ENCODE data around the gene GJC1. TPM values are rescaled to one million over a fixed set of nuclear protein-coding genes. Genes with fewer than 3 reads are reported as not detected.
A peak's percentile ranks its signal among the peaks of the same experiment; 100 is the strongest.

The GJC1 gene
- total RNA-seq, 1 donor from 2014 or later = 8.2 TPM

DNA sequence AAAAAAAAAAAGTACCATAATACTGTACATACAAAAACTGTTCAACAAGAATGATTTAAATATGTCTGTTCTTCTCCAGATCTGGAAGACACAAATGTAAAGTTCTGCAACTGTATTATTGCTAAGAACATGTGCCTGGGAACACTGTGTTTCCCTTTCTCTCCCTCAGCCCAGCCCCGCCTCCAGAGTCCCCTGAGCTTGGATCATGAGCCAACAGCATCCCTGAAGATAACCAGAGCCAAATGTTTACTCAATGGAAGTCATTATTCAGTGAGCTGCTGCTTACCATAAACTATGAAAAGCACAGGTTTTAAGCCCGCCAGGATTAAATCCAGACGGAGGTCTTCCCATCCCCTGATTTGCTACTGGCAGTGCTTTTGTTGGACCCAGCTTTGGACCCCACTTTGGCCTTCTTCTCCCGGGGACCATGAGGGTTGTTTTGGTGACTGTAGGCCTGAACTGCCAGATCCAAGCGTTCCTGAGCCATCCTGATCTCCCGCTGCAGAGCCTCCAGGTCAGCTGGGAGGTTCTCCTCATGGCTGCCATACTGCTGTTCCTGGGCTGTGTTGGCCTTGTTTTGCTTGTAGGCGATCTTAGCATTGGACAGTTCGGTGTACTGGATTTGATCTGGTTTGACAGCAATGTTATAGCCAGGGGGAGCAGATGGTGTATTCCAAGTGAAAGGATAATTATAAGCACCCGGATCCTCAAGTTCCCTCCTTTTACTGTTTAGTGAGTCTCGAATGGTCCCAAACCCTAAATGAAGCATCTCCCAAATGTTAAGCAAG is 25.6 kb downstream of the GJC1 start:
- DNase-seq (ENCODE audit: low read depth) = no peak

DNA sequence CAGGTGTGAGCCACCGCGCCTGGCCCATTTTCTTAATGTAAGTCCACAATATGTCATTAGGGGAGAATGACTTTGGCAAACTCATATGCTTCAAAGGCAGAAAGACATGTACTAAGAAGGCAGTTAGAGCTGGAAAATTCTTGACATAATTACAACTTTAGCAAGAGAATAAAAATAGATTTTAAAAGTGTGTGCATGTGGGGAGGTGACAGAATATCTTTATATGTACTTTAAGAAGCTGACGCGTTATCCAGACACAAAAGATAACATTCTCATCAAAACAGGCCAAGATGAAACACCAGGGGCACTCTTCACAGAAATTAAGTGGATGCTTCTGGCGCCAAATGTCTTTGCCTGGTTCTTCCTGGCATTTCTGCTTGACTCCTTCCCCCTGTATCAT is 28.2 kb downstream of the GJC1 start:
- no peak for DNase-seq (ENCODE audit: low read depth)

DNA sequence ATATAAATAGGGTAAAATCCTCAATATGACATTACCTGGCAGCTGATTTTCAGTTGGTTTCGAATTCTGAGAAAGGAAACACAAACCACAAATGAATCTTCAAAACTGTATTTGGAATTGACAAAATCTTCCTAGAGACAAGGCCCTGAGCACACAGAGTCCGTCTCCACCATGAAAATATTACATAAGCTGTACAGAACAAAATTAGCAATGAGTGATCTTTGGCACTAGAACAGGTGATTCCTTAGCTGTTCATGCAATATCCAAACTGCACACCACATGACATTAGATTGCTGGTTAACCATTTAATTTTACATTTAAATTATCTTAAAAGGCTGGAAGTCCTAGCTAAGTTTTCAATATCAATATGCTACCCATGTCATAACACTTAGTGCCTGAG is 31.7 kb downstream of the GJC1 start:
- DNase-seq (ENCODE audit: low read depth) = no peak

DNA sequence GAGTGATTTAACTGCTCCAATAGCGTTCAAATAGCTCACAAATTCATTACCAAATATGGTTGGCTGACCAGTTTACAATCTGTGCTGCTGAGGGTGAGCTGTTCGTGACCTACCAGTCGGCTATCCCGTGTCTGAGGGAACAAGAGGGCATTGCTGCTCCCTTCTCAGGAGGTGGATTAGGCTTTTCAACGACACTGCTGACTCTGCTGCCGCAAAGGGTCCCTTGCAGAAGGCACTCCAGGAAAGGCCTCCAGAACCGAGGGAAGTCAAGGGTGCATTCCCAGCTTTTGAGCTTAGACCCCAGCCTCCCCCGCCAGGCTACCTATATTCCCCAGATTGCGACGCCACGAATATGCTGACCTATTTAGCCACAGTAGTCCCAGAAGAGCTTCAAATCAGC is 32.3 kb downstream of the GJC1 start:
- no peak for DNase-seq (ENCODE audit: low read depth)

DNA sequence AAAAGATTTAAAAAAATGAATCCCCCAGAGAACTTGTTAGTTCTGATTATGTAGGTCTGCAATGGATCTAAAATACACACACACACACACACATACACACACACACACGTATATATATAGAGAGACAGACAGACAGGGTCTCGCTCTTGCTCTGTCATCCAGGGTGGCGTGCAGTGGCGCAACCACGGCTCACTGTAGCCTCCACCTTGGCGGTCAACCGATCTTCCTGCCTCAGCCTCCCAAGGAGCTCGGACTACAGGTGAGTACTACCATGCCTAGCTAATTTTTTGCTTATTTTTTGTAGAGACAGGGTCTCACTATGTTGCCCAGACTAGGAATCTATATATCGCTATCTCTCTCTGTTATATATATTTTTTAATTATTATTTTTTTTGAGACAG is 33.4 kb downstream of the GJC1 start:
- DNase-seq (ENCODE audit: low read depth) = no peak

DNA sequence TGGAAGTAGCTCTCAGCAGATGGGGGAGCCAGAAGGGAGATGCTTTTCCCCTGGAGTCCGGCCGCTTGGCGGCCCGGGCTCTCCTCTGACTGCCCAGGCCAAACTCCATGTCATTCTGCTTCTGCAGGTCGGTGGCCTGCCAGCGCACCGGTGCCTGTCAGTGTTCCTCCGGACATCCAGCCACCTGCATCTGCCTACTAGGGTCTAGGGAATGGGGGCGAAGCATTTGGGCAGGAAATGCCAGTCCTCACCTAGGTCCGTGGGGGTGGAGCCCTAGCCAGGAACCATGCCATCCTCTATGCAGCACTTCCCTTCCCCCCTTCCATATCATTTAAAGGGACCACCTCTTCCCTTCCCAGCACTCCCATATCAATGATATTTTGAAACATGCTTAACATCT is 34.2 kb downstream of the GJC1 start:
- no peak for DNase-seq (ENCODE audit: low read depth)

DNA sequence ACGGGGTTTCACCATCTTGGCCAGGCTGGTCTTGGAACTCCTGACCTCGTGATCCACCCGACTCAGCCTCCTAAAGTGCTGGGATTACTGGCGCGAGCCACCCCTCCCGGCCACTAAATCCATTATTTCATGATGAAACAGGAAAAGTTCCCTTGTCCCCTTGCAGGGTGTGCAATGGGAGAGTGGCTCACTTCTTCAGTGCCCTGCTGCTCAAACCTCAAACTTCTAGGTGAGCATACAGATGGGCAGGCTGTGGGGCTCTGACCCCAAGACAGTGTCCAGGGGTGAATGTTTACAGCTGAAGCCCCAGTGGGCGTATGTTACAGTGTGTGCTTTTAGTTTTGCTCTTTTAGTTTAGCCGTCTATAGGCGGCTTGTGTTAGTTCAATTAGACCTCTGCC is 34.7 kb downstream of the GJC1 start:
- DNase-seq (ENCODE audit: low read depth) = no peak

DNA sequence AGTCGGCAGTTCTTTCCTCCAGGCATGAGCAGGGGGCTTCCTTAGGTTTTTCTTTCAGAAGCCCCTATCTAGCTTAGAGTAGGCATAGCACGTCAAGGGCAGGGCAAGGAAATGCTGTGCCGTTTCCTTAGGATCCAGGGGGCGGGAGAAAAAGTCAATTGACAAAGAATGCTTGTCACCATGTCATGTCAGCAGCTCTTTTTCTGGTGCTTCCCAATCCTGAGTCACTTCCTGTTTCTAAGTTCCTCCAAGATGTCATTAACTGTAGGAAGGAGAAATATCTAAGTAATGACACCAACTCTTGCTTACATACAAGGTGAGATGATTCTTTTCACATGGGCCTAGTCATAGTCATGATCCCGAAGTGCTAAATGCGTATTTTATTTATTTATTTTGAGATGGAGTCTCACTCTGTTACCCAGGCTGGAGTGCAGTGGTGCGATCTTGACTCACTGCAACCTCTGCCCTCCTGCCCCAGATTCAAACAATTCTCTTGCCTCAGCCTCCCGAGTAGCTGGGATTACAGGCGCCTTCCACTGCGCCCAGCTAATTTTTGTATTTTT is 35.2 kb downstream of the GJC1 start:
- DNase-seq (ENCODE audit: low read depth) = peak; percentile 59

DNA sequence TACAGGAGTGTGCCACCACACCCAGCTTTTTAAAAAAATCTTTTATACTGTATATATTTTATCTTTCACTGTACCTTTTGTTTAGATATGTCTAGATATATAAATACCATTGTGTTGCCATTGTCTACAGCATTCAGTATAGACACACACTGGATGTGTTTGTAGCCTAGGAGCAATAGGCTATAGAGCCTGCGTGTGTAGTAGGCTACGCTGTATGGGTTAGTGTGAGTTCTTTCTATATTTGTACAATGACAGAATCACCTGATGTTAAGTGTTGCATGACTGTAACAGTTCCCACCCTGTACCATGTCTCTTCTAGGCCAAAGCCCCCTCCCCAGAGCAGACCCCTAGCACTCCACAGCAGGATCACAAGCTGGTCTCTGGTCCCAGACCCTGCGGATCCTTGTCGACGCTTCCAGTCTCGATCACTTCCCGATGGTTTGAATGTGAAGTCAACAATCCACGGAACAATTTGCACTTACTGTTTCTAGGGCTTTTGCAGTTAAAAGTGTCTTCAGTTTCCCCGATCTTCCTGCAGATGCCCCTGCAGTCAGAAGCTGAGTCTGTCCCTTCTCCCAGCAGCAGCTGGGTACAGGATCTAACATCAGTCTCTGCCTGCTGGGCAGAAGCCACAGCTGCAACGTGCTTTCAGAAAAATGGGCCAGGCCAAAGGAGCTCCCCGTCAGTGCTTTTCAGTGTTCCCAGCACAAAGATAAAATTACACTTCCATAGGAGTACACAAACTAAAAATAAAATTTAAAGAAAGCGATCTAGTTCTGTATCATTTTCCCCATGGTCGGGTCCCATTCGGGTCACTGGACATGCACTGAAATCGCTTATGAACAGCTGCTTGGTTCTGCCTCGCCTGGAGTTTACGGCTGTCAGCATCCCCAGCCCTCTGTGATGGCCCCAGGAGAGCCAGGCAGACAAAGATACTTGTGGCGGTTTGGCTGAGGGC is 35.9 kb downstream of the GJC1 start:
- DNase-seq (ENCODE audit: low read depth) = peak; percentile 71

DNA sequence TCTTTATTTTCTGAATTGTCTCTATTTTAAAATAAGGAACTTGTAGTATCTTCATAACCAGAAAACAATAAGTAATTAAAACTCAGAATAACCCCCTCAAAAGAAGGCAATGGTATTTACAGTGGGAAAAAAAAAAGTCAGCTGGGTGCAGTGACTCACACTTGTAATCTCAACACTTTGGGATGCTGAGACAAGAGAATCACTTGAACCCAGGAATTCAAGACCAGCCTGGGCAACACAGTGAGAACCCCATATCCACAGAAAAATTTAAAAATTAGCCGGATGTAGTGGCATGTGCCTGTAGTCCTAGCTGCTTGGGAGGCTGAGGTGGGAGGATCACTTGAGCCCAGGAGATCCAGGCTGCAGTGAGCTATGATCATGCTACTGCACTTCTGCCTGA is 37.8 kb downstream of the GJC1 start:
- DNase-seq (ENCODE audit: low read depth) = no peak

DNA sequence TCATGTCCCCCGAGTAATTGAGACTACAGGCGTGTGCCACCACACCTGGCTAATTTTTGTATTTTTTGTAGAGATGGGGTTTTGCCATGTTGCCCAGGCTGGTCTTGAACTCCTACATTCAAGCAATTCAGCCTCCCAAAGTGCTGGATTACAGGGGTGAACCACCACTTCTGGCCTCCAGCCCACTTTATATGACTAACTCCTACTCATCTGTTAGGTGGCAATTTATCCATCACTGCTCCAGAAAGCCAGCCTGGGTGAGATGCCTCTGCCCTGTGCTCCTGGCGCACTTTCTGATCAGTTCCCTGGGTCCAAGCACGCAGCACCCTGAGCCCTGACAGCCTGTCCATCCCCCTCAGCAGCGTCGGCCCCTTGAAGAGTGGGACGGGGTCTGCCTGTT is 41.9 kb downstream of the GJC1 start:
- DNase-seq (ENCODE audit: low read depth) = no peak

DNA sequence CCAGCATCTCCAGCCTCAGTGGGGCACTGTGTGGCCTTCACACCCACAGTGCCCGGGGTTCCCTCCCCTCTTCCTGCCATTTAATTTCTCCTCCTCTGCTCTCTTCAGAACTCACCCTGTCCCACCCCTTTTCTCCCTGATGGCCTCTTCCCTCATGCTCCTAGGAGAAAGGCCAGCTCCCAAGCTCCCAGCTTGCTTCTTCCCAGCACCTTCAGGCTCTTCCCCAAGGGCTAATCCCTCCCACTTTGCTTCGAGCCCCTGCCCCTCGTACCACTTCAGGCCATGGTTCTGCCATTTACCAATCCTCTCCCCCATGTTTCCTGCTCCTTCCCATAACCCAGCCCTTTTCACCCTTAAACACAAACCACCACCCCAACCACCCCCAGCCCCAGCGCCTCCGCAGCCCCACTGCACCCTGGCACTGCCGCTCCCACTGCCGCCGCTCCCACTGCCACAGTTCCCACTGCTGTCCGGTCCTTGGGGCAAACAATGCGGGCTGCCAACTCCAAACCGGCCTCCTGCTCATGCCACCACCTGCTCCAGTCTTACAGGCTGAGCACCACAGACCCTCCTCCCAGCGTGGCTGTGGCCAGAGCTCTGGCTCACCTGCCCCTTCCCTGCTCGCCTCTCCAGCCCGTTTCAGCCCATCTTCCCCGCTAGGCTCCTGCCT is 42.7 kb downstream of the GJC1 start:
- peak; percentile 71 for DNase-seq (ENCODE audit: low read depth)

DNA sequence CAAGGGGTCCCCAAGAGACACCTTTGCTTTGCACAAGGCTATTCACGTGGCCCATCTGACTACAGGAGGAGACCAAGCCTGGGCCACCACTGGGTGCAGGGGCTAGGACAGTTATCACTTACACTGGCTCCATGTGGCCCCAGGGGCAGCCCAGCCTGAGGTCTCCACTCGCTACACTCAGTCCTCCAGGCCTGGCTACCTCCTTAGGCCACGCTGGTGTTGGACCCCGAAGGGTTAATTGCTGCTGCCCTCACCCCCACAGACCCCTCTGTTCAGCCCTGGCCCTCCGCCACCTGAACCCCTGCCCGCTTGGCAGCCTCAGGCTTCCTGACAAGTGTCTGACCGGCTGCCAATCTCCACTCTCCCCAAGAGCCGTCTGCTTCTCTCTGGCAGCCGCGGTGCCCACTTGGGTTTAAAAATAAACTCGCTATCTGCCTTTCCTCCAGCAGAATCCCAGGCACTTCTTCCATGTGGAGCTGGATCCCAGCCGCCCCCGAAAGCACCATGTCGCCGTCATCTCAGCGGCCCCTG is 43.5 kb downstream of the GJC1 start:
- peak; percentile 77 for DNase-seq (ENCODE audit: low read depth)

DNA sequence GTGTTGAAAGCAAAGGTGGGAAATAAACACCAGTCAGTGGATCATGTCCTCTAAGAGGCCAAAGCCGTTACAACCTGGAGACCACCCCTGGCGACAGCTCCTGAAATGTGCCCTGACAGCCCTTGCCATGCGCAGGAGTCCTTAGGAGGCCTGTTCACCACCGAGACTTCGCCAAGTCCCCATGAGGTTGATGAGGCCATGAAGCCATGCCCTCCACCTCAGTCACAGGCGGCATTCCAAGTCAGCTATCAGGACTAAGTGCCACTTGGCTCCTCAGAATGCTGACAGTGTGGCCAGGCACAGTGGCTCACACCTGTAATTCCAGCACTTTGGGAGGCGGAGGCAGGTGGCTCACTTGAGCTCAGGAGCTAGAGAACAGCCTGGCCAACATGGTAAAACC is 44.2 kb downstream of the GJC1 start:
- no peak for DNase-seq (ENCODE audit: low read depth)

DNA sequence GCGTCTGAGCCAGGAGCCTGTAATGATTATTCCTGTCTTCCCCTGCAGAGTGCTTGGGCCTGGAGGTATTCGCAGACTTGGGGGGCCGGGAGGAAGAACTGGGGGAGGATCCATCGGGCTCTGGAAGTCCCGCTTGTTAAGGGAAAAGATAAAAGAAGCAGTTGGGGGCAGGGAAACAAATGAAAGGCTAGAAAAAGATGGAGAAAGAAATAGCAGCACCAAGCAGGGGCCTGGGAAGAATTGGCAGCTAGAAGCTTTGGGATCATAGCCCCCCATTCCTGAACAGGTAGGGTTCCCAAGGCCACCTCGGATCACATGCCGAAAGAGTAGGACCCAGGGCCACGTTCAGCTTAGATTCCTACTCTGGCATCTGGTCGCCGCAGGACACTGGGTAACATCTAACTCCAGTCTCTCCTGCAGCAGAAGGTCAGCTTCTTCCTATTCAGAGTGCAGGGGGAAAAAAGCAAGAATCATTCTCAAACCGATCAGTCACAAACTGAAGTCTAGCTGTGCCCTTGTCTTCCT is 47.7 kb downstream of the GJC1 start:
- DNase-seq (ENCODE audit: low read depth) = no peak

DNA sequence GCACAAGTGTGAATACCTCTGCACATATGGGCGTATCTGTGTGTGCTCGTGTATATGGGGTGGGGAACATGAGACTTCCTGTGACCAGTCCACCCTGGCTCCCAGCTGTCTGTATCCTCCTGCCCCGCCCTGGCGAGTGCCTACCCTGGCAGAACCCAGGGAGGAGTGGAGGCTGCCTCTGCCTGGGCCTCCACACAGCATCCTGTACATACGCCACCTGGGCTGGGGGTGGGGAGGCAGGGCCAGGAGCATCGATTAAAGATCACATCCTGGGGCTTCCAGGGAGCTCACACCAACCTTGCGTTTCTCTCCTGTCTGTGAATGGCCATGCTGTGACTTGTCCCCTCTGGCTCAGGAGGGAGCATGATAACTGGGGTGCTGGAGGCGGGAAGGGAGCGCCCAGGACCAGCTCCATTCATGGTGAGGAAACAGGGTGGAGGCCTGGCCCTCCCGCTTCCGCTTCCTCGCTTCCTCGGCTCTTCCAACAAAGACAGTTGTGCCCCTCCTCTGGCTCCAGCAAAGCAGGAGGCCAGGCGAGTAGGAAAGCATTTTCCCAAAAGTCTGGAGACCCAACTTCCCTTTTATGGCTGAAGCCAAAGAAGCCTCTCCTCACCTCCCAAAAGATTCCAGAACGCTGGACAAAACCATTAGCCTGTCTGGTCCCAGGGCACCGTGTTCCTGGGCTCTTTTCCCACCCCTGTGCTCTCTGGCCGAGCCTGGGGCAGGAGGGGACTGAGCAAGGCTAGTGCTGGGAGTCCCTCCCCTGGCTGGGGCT is 48.3 kb downstream of the GJC1 start:
- no peak for DNase-seq (ENCODE audit: low read depth)

DNA sequence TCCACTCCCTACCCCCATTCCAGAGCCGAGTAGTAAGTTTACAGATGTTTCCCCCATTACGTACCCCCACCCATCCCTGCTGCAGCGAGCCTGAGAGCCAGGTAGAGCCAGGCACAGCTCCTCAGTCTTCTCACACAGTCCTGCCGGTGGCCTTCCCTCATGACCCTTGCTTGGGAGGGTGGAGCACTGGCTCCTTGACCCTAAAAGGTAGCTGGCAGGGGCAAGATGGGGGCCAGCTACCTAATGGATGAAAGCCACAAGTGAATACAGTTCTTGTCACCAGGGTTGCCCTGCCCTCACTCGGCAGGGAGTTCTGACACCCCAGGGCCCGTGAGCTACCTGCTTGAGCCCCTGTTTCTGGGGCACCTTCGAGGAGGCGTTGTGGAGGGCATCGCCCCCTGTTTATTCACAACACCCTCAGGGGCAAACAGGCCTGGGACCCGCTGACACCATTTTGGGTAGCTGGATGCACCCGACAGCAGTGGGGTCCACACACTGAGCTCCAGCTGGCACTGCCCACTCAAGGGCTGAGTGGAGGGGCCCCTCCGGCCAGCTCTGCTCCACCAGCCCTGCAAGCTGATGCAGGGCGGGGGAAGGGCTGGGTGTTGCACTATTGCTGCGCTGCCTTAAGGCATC is 49.1 kb downstream of the GJC1 start:
- DNase-seq (ENCODE audit: low read depth) = no peak

DNA sequence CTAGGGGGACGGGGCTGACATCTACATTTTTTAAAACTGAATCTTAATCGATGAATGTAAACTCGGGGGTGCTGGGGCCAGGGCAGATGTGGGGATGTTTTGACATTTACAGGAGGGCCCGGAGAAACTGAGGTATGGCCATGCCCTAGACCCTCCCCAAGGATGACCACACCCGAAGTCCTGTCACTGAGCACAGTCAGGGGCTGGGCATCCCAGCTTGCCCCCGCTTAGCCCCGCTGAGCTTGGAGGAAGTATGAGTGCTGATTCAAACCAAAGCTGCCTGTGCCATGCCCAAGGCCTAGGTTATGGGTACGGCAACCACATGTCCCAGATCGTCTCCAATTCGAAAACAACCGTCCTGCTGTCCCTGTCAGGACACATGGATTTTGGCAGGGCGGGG is 49.9 kb downstream of the GJC1 start:
- no peak for DNase-seq (ENCODE audit: low read depth)

DNA sequence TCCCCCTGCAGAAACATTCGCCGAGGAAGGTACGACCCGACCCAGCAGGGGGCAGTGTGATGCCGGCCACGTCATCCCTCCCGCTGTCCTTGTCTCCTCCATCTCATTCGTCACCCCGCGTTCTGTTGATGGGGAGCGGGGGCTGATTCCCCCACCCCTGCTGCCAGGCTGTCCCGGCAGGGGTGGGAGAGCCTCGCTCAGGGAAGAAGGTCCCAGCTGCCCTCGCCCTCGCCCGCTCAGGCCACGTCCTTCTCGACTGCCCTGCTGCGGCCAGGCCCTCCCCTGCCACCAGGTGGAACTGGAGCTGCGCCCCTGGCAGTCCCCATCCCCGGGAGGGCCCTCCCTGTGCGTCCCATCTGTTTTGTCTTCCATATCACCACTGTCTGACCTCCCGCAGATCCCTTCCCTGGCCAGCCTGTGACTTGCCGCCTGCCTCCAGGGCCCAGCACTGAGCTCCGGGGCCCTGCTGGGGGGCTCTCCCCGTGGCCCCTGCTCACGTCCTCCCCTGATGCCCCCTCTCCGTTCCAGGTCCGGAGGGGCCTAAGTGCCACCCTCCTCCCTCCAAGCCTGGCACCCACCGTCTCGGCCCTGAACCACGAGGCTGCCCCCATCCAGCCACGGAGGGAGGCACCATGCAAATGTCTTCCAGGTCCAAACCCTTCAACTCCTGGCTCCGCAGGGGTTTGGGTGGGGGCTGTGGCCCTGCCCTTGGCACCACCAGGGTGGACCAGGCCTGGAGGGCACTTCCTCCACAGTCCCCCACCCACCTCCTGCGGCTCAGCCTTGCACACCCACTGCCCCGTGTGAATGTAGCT is 50.7 kb downstream of the GJC1 start:
- DNase-seq (ENCODE audit: low read depth) = peak; percentile 81

Data from myocyte (in vitro differentiated cells).